Central memory CD8-positive, alpha-beta T cell (primary cell): Measurements from ENCODE around the gene FADS2.

Source experiments
- ATAC-seq: fragments of 150-1000 bp; cut with Tn5 transposase; replicated peaks from 2 replicates; pipeline ENCODE4 v1.10.0; 2022; ENCODE audit warnings: mild to moderate bottlenecking, moderate FRiP score, moderate number of reproducible peaks; ENCODE audit not compliant: poor library complexity, severe bottlenecking; ENCODE audit errors: extremely low read depth
- DNase-seq, 2 donors: peaks; one replicate each; pipeline ENCODE4 v3.0.0; 2021; ENCODE audit warnings: low spot score in 2 of 2
- H3K27ac Mint-ChIP-seq: one replicate; pipeline ENCODE4 v1.8.0; 2022; ENCODE audit warnings: low read depth, mild to moderate bottlenecking, moderate library complexity, mixed read lengths
- H3K27me3 Mint-ChIP-seq: one replicate; pipeline ENCODE4 v1.8.0; 2022; ENCODE audit warnings: mixed read lengths
- H3K36me3 Mint-ChIP-seq: one replicate; pipeline ENCODE4 v1.8.0; 2022; ENCODE audit warnings: mild to moderate bottlenecking, moderate library complexity, mixed read lengths; ENCODE audit not compliant: insufficient read depth
- H3K4me1 Mint-ChIP-seq: one replicate; pipeline ENCODE4 v1.8.0; 2022; ENCODE audit warnings: mixed read lengths
- H3K4me3 Mint-ChIP-seq: one replicate; pipeline ENCODE4 v1.8.0; 2022; ENCODE audit warnings: mild to moderate bottlenecking, moderate library complexity, mixed read lengths
- H3K9me3 Mint-ChIP-seq: one replicate; pipeline ENCODE4 v1.8.0; 2022; ENCODE audit warnings: mixed read lengths

The FADS2 gene

GRCh38 chr11:61895718-61896059, 67.6 kb downstream of the FADS2 start:
- Mint-ChIP-seq H3K36me3 (peaks cover 8% of the 10 kb centered on the region), H3K4me3 (no peak overlapping the region), H3K9me3 (no peaks in the 10 kb centered on the region), H3K27ac (no peak overlapping the region), H3K27me3 (no peaks in the 10 kb centered on the region), H3K4me1 (peaks cover 11% of the 10 kb centered on the region)
- ATAC-seq, result no peak
- no peak for DNase-seq

- Mint-ChIP-seq H3K36me3 (peaks cover 8% of the 10 kb centered on the region), H3K4me1 (peaks cover 7% of the 10 kb centered on the region), H3K27ac (peak overlapping the region; percentile 26), H3K9me3 (no peaks in the 10 kb centered on the region), H3K27me3 (no peaks in the 10 kb centered on the region), H3K4me3 (no peak overlapping the region)
- ATAC-seq (no peak), DNase-seq (no peak)
Observed at GRCh38 chr11:61896665-61897386, 68.7 kb downstream of the FADS2 start.

DNA sequence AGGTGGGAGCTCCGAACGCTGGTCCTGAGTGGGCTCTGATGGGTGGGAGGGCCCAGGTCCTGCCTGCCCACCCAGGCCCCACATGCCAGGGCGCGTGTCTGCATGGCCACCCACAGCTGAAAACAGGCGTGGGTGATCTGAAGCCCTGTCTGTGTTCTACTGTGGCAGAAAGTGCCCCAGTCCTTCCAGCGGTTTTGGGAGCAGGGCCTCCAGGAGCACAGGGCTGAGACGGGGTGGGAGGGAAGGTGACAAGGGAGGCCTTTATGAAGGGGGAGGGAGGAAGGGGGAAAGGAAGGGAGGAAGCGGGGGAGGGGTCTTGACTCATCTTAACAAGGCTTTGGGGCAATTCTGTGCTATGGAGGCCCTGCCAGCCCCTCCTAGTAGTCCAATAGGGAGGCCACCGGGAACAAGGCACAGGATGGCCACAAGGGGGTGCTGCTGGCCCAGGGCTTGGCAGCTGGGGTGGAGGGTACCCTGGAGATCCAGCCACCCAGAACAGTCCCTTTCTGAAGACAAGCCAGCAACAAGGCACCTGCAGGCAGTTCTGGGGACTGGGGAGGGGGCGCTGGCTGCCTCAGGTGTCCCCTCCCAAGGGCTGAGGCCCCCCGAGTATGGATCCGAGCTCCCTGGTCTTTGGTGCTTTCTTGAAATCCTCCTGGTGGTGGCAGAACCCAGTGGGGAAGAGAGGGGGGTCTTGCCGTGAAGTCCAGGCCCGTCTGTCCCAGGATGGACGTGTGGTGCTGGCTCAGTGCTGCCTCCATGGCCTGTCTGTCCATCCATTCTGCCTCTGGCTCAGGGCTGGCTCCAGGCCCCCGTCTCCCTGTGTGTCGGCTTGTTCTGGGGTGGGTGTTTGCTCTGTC, 69.5 kb downstream of the FADS2 start:
- Mint-ChIP-seq H3K27me3 (no peaks in the 10 kb centered on the region), H3K27ac (no peak overlapping the region), H3K36me3 (peaks cover 6% of the 10 kb centered on the region), H3K4me1 (peaks cover 7% of the 10 kb centered on the region), H3K9me3 (no peaks in the 10 kb centered on the region), H3K4me3 (no peak overlapping the region)
- ATAC-seq, result no peak
- DNase-seq, result peak; percentile 57 to 65

DNA sequence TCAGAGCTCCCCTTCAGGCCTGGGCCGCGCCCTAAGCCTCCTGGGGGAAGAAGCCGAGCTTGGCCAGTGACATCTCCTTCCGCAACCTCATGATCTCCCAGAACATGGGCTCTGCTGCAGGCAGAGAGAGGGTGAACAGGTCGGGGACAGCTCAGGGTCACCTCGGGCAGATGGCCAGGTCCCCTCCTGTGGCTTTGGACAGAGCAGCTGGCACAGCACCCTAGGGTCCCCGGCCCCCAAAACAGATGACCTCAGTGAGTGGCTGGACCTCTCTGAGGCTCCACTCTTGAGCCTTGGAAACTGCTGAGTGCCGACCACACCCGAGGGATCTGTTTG, 70.1 kb downstream of the FADS2 start:
- Mint-ChIP-seq H3K36me3 (peaks cover 8% of the 10 kb centered on the region), H3K27me3 (no peaks in the 10 kb centered on the region), H3K27ac (no peak overlapping the region), H3K9me3 (no peaks in the 10 kb centered on the region), H3K4me3 (no peak overlapping the region), H3K4me1 (peaks cover 7% of the 10 kb centered on the region)
- DNase-seq (peak in 1 of 2 donors; percentile 21), ATAC-seq (no peak)

GRCh38 chr11:61899146-61899841, 71.2 kb downstream of the FADS2 start:
- Mint-ChIP-seq H3K9me3 (no peaks in the 10 kb centered on the region), H3K36me3 (peaks cover 9% of the 10 kb centered on the region), H3K4me1 (peaks cover 7% of the 10 kb centered on the region), H3K4me3 (no peak overlapping the region), H3K27ac (peak overlapping the region; percentile 54), H3K27me3 (no peaks in the 10 kb centered on the region)
- DNase-seq (peak; percentile 92 to 99), ATAC-seq (peak; percentile 93)

DNA sequence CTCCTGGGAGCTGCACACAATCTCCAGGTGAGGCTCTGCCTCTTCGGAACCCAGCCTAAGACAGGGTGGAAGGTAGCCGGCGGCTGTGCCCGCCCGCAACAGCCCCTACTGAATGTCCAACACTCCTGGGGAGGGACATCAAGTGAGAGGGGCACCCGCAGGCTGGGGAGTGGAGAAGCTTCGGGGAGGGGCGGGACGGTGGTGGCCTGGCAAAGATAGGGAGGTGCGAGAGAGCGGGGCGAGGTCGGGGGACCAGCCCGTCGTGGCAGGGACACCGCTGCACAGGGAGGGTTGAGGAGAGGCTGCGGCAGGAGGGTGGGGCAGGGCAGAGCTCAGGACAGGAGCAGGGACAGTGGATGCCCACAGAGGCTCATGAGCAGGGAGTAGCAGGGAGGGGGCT, 72.2 kb downstream of the FADS2 start:
- no peak for ATAC-seq
- Mint-ChIP-seq H3K27ac (no peak overlapping the region), H3K4me3 (no peak overlapping the region)

DNA sequence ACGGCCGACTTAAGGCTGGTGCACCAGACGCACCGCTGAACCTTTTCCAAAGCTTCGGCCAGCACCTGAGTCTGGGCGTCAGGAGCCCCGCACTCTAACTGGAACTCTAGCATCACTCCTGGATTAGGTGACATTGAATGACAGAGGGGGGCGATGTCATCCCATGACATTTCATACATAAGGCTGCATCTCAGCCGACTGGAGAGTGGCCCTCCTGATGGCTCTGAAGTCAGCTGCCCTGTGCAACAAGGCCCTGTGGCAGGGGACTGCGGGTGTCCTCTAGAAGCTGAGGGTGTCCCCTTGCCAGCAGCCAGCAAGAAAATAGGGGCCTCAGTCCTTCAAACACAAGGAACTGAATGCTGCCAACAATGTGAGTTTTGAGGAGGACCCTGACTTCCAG, 73.3 kb downstream of the FADS2 start:
- Mint-ChIP-seq H3K27me3 (no peaks in the 10 kb centered on the region), H3K36me3 (peaks cover 9% of the 10 kb centered on the region), H3K4me3 (no peak overlapping the region), H3K27ac (no peak overlapping the region), H3K9me3 (no peaks in the 10 kb centered on the region), H3K4me1 (peaks cover 7% of the 10 kb centered on the region)
- ATAC-seq (no peak), DNase-seq (no peak)

More for the DNA sequence above, 72.2 kb downstream of the FADS2 start:
- Mint-ChIP-seq H3K27me3 (no peaks in the 10 kb centered on the region), H3K36me3 (peaks cover 9% of the 10 kb centered on the region), H3K9me3 (no peaks in the 10 kb centered on the region), H3K4me1 (peaks cover 7% of the 10 kb centered on the region)
- no peak for DNase-seq

DNA sequence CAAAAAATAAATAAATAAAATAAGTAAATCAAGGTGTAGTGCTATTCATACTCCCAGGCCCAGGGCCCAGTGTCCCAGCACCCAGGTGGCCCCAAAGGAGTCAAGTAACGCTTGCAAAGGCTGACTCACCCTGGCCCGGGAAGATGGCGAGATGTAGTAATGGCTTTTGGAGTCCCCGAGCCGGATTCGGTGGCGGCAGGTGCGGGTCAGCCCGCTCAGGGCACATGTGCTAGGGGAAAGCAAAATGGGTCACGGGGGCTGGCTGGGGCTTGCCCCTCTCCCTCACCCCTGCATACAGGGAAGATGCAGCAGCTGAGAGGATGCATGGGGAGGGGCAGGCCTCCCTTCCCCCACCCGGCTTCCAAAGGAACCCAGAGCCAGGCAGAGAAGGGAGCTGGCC, 74.2 kb downstream of the FADS2 start:
- Mint-ChIP-seq H3K4me1 (peaks cover 7% of the 10 kb centered on the region), H3K27me3 (no peaks in the 10 kb centered on the region), H3K27ac (no peak overlapping the region), H3K36me3 (peaks cover 9% of the 10 kb centered on the region), H3K4me3 (no peak overlapping the region), H3K9me3 (no peaks in the 10 kb centered on the region)
- no peak for DNase-seq
- no peak for ATAC-seq

GRCh38 chr11:61903845-61904244, 75.7 kb downstream of the FADS2 start:
- DNase-seq, result no peak
- no peak overlapping the region for H3K4me3 Mint-ChIP-seq
- peaks cover 7% of the 10 kb centered on the region for H3K4me1 Mint-ChIP-seq
- H3K27ac Mint-ChIP-seq, result no peak overlapping the region
- ATAC-seq, result no peak
- no peaks in the 10 kb centered on the region for H3K9me3 Mint-ChIP-seq
- no peaks in the 10 kb centered on the region for H3K27me3 Mint-ChIP-seq
- peaks cover 9% of the 10 kb centered on the region for H3K36me3 Mint-ChIP-seq

DNA sequence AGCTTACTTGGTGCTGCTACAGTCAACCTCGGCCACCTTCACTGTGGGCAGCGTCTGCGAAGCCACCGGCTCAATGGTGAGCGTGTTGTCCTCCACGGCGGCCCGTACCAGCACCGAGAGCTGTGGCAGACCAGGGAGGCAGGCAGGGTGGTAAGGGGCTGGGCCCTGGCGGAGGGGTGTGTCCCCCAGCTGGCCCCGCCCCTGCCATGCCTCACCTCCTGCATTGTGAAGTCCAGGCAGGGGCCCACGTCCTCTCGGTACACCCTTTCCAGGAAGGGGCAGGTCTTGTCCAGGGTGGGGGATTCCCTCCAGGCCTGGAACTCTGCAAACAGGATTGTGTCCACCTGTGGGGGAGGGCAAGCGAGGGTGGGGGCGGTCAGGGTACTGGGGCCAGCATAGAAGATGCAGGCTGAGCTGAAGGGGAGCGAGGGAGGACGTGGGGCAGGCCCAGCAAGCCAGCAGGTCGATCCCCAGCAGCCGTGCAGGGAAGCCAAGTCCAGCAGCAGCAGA, 76.5 kb downstream of the FADS2 start:
- H3K9me3 Mint-ChIP-seq, result no peaks in the 10 kb centered on the region
- H3K27me3 Mint-ChIP-seq, result no peaks in the 10 kb centered on the region
- no peak for ATAC-seq
- H3K27ac Mint-ChIP-seq, result no peak overlapping the region
- no peak overlapping the region for H3K4me3 Mint-ChIP-seq
- peaks cover 5% of the 10 kb centered on the region for H3K36me3 Mint-ChIP-seq
- no peak for DNase-seq
- H3K4me1 Mint-ChIP-seq, result no peaks in the 10 kb centered on the region

DNA sequence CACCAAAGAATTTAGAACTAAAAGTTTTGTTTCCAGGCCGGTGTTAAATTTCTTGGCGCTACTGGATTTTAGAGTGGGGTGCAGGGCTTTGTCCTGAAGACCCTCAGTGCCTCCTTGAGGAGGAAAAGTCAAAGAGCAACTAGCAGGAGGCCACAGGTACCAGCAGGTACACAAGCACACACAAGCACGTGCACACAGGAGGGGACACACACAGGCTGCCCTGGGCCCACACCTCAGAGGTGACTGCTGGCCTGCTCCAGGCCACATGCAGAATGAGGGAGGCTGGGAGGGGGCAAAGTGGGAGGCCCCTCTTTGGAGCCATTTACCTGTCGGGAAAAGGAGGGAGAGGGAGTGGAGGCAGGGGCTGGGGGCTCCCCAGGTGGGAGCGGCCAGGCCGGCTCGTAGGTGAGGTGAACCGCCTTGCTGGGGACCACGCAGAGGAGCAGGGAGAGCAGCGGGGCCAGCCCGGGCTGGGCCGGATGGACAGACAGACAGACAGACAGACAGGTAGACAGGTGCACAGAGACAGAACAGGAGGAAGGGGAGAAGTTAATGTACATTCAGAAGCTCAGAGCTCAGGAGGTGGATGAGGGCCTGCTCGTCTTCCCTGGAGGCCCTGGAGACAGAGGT, 77.1 kb downstream of the FADS2 start:
- H3K4me1 Mint-ChIP-seq, result no peaks in the 10 kb centered on the region
- no peak overlapping the region for H3K27ac Mint-ChIP-seq
- ATAC-seq (no peak), DNase-seq (no peak)
- no peaks in the 10 kb centered on the region for H3K9me3 Mint-ChIP-seq
- H3K27me3 Mint-ChIP-seq, result no peaks in the 10 kb centered on the region
- no peak overlapping the region for H3K4me3 Mint-ChIP-seq
- H3K36me3 Mint-ChIP-seq, result peaks cover 5% of the 10 kb centered on the region

DNA sequence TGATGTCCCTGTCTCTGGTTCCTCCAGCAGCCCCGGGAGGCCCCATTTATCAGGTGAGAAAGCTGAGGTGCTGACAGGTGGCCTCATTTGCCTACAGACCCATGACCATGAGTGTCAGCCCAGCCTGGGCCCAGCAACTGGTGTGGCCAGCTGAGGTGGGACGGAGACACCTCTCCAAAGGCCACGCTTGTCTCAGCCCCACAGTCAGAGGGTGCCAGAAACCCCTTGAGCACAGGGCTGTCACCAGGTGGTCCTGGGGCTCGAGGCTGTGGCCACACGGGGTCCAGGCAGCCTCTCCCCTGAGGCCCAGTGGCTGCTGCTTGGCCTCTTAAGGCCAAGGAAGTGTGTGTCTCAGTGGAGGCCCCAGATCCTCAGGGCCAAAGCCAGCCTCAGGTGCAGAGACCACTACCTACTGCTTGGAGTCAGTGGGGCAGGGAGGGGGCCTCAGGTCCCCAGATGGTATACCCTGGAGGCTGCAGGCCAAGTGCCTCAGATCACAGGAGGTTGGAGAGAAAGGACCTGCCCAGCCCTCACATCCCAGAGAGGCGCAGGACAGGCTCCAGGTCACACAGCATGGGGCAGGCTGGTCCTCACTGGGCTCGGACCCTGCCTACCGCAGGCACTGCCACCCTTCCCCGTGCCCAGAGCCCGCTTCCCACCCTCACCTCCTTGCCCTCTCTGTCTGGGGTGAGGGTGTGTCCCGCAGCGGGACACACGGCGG, 77.9 kb downstream of the FADS2 start:
- DNase-seq, result no peak
- H3K27ac Mint-ChIP-seq, result no peak overlapping the region
- peaks cover 5% of the 10 kb centered on the region for H3K36me3 Mint-ChIP-seq
- no peak for ATAC-seq
- H3K4me3 Mint-ChIP-seq, result no peak overlapping the region
- H3K27me3 Mint-ChIP-seq, result no peaks in the 10 kb centered on the region
- H3K4me1 Mint-ChIP-seq, result no peaks in the 10 kb centered on the region
- H3K9me3 Mint-ChIP-seq, result no peaks in the 10 kb centered on the region
